GM12891 (cell line): ENCODE measurements around the gene STK32B.

Experiments used
- POLR2A ChIP-seq: IDR thresholded peaks from 2 replicates; pipeline ENCODE4 v1.6.1; 2011; ENCODE audit warnings: low read depth, low read length, control low read depth
- POLR2AphosphoS5 ChIP-seq: IDR thresholded peaks from 2 replicates; pipeline ENCODE4 v1.6.1; 2011; ENCODE audit warnings: low read depth, low read length, control low read depth
- POU2F2 ChIP-seq: IDR thresholded peaks from 2 replicates; pipeline ENCODE4 v1.6.1; 2011; ENCODE audit warnings: low read depth, mild to moderate bottlenecking, control low read depth, low read length, moderate library complexity
- SPI1 ChIP-seq: IDR thresholded peaks from 2 replicates; pipeline ENCODE4 v1.6.1; 2011; ENCODE audit warnings: low read depth, low read length, control low read depth

GRCh38 chr4:5451243-5451642, 400.0 kb downstream of the STK32B start:
- TF ChIP-seq POLR2AphosphoS5 (no peak), POU2F2 (no peak), POLR2A (no peak), SPI1 (no peak)
